ENCODE data around the gene NANS.
"Not testable (repeated sequence)": the region's sequence is repeated elsewhere in the genome, so short reads cannot be mapped to it uniquely, and the experiment has no call there.

NANS gene

DNA sequence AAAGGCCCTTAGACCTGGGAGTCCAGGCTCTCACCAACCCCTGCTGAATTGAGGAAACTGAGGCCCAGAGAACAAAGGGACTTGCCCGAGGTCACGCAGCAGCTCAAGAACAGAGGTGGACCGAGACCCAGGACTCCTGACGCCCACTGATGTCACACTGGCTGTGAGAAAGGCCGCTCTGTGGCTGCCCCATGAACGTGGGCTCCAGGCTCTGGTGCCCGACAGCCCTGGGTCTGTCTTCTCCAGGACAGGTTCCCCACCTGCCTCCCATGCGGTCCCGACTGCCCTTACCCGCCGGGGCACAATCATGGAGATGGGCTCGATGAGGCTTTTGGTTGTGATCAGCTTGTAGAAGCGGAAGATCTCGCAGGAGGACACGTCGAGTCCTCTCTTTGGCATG, 71.8 kb downstream of the NANS start:
- Histone ChIP-seq H3K4me3 (ENCODE audit: insufficient read depth, low read depth, low read length, poor library complexity, severe bottlenecking) (no peak overlapping the region), H3K27me3 (replicated peaks; ENCODE audit: control insufficient read depth, insufficient read depth, low read length, poor library complexity, severe bottlenecking) (no peaks in the 10 kb centered on the region), H3K9me3 (ENCODE audit: control insufficient read depth, low read length) (no peaks in the 10 kb centered on the region), H3K27ac (ENCODE audit: insufficient read depth, low read length, poor library complexity, severe bottlenecking) (no peak overlapping the region), H3K36me3 (ENCODE audit: control insufficient read depth, insufficient read depth, low read length) (peaks cover 42% of the 10 kb centered on the region), H3K4me1 (ENCODE audit: control insufficient read depth, insufficient read depth, low read length, poor library complexity, severe bottlenecking) (no peaks in the 10 kb centered on the region)
- DNase-seq, result no peak

- Histone ChIP-seq H3K27me3 (replicated peaks; ENCODE audit: control insufficient read depth, insufficient read depth, low read length, poor library complexity, severe bottlenecking) (no peaks in the 10 kb centered on the region), H3K4me3 (ENCODE audit: insufficient read depth, low read depth, low read length, poor library complexity, severe bottlenecking) (no peak overlapping the region), H3K27ac (ENCODE audit: insufficient read depth, low read length, poor library complexity, severe bottlenecking) (no peak overlapping the region), H3K9me3 (ENCODE audit: control insufficient read depth, low read length) (no peaks in the 10 kb centered on the region), H3K36me3 (ENCODE audit: control insufficient read depth, insufficient read depth, low read length) (peaks cover 45% of the 10 kb centered on the region), H3K4me1 (ENCODE audit: control insufficient read depth, insufficient read depth, low read length, poor library complexity, severe bottlenecking) (no peaks in the 10 kb centered on the region)
- no peak for DNase-seq
Measured at GRCh38 chr9:98129451-98129881, 72.9 kb downstream of the NANS start.

GRCh38 chr9:98130060-98130459, 73.5 kb downstream of the NANS start:
- H3K36me3 ChIP-seq (ENCODE audit: control insufficient read depth, insufficient read depth, low read length), result peaks cover 45% of the 10 kb centered on the region
- not testable (repeated sequence) for H3K4me3 ChIP-seq (ENCODE audit: insufficient read depth, low read depth, low read length, poor library complexity, severe bottlenecking); H3K27me3 ChIP-seq (replicated peaks; ENCODE audit: control insufficient read depth, insufficient read depth, low read length, poor library complexity, severe bottlenecking); H3K4me1 ChIP-seq (ENCODE audit: control insufficient read depth, insufficient read depth, low read length, poor library complexity, severe bottlenecking); DNase-seq; H3K27ac ChIP-seq (ENCODE audit: insufficient read depth, low read length, poor library complexity, severe bottlenecking); H3K9me3 ChIP-seq (ENCODE audit: control insufficient read depth, low read length)

DNA sequence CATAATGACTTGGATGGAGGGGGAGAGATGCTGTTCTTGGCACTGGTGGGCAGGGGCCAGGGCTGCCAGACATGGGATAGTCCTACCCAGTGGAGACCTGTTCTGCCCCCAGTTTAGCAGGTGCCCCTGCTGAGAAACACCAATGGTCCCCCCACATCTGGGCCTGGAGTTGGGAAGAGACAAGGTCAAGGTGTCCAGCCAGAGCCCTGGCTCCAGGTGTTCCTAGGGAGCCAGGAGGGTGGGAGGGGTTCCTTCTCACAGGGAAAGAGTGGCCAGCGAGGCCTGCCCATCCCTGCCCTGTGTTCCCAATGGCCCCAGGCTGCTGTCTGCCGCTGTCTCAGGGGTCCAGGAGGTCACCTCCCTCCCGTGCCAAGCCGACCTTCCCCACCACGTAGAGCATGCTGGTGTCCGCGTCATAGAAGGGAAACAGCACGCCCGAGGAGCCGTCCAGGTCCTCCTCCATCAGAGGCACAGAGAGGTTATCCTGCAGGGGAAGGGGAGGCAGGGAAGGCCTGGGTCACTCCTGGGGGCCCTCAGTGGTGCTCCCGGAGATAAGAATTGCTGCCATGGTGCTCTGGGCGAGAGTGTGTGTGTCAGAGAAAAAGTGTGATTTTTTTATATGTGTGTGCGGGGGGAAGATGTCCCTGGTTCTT, 74.2 kb downstream of the NANS start:
- peaks cover 45% of the 10 kb centered on the region for H3K36me3 ChIP-seq (ENCODE audit: control insufficient read depth, insufficient read depth, low read length)
- no peak overlapping the region for H3K4me3 ChIP-seq (ENCODE audit: insufficient read depth, low read depth, low read length, poor library complexity, severe bottlenecking)
- no peaks in the 10 kb centered on the region for H3K27me3 ChIP-seq (replicated peaks; ENCODE audit: control insufficient read depth, insufficient read depth, low read length, poor library complexity, severe bottlenecking)
- no peaks in the 10 kb centered on the region for H3K9me3 ChIP-seq (ENCODE audit: control insufficient read depth, low read length)
- no peak for DNase-seq
- no peaks in the 10 kb centered on the region for H3K4me1 ChIP-seq (ENCODE audit: control insufficient read depth, insufficient read depth, low read length, poor library complexity, severe bottlenecking)
- H3K27ac ChIP-seq (ENCODE audit: insufficient read depth, low read length, poor library complexity, severe bottlenecking), result no peak overlapping the region

DNA sequence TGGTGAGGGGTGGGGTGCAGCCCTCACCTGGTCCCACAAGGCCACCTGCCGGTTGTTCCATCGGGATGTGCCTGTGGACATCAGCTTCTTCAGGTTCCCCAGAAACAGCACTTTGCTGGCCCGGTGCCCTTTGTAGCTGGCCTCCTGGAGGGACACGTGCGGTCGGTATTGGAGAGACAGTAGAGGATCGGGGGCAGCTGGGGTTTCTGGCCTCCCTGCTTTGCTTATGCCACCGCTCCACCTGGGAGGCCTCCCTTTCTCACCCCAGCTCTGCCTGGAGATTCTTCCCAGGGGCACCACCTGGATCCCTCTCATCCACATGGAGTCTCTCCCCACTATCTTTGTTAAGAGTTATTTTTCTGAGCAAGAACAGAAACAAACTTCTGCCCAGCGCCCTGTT, 75.6 kb downstream of the NANS start:
- no peak for DNase-seq
- Histone ChIP-seq H3K4me1 (ENCODE audit: control insufficient read depth, insufficient read depth, low read length, poor library complexity, severe bottlenecking) (no peaks in the 10 kb centered on the region), H3K36me3 (ENCODE audit: control insufficient read depth, insufficient read depth, low read length) (peaks cover 47% of the 10 kb centered on the region), H3K4me3 (ENCODE audit: insufficient read depth, low read depth, low read length, poor library complexity, severe bottlenecking) (no peak overlapping the region), H3K9me3 (ENCODE audit: control insufficient read depth, low read length) (no peaks in the 10 kb centered on the region), H3K27ac (ENCODE audit: insufficient read depth, low read length, poor library complexity, severe bottlenecking) (no peak overlapping the region), H3K27me3 (replicated peaks; ENCODE audit: control insufficient read depth, insufficient read depth, low read length, poor library complexity, severe bottlenecking) (no peaks in the 10 kb centered on the region)
